C4-2B (cell line): ENCODE measurements around the gene AK4.

Experiments
- H3K27ac ChIP-seq: fragments of 450-650 bp; 2 replicates; pipeline ENCODE4 v1.5.1; 2017
- ZFX ChIP-seq: fragments of 450-650 bp; IDR thresholded peaks from 2 replicates; pipeline ENCODE4 v1.6.1; 2017
- TF ChIP-seq, protein P1 (sequence below): fragments of 450-650 bp; conservative IDR thresholded peaks from 2 replicates; pipeline ENCODE4 v1.5.1; 2017; ENCODE audit warnings: mild to moderate bottlenecking

Gene AK4

DNA sequence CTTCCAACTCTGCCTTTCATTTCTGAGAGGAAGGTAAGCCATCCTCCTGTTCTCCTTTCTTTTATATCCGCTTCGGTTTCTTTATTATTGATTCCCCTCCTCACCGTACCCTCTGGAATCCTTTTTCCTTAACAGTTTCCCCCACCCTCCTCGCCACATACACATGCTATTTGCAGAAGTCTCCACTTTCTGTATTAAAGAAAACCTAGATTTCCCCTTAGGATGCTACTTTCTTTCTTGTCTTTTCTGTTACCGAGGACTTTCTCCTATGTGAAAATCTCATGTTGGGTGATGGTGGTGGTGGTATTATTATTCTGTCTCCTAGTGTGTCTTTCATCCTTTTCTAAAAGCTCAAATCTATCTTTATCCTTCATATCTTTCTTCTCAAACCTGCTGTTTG lies 62.3 kb downstream of the AK4 start:
- no peak overlapping the region for H3K27ac ChIP-seq
- TF ChIP-seq ZFX = no peak
- TF ChIP-seq, protein P1, sequence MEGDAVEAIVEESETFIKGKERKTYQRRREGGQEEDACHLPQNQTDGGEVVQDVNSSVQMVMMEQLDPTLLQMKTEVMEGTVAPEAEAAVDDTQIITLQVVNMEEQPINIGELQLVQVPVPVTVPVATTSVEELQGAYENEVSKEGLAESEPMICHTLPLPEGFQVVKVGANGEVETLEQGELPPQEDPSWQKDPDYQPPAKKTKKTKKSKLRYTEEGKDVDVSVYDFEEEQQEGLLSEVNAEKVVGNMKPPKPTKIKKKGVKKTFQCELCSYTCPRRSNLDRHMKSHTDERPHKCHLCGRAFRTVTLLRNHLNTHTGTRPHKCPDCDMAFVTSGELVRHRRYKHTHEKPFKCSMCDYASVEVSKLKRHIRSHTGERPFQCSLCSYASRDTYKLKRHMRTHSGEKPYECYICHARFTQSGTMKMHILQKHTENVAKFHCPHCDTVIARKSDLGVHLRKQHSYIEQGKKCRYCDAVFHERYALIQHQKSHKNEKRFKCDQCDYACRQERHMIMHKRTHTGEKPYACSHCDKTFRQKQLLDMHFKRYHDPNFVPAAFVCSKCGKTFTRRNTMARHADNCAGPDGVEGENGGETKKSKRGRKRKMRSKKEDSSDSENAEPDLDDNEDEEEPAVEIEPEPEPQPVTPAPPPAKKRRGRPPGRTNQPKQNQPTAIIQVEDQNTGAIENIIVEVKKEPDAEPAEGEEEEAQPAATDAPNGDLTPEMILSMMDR = no peak

DNA sequence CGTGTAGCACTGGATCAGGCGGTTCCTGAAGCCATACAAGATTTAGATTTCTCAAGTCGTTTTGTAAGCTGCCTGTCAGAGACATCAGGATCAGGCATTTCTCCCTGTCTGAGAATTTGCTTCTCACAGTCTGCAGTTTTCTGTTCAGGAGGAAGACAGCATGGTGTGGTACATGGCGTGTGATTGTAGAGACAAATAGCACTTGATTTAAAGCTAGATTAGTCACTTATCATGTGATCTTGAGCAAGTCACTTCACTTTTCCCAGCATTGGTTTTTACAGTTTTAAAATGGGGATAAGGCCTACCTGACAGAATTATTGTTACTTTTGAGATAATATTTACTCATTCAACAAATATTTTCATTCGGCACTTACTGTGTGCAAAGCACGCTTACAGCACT lies 63.3 kb downstream of the AK4 start:
- H3K27ac ChIP-seq = no peak overlapping the region
- TF ChIP-seq ZFX = no peak
- TF ChIP-seq, protein P1 = no peak

DNA sequence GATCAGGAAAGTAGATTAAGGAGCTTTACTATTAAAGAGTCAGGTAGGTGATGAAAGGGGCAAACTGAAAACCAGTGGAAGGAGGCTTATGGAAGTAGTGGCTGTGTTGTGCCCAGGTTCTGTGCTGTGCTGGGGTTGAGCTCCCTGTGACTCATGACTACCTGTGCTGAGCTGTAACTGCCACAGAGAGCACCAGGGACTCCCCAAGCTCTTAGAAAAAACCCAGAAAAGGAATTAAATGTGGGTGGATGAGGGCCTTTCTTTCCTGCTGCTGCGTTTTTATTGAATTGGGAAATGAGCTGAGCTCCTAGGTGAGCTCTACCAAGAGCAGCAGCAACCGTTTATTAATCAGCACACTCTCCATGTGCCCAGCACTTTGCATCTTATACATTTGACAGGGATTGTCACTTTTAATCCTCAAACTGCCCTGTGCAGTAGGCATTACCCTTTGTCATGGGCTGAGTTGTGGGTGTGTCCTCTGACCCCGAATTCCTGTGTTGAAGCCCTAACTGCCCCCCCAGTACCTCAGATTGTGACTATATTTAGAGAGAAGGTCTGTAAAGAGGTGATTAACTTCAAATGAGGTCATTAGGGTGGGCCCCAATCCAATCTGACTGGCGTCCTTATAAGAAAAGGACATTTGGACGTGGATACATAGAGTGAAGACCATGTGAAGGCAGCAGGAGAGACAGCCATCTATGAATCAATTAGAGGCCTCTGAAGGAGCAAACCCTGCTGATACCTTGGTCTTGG lies 65.4 kb downstream of the AK4 start:
- no peak overlapping the region for H3K27ac ChIP-seq
- no peak for TF ChIP-seq ZFX
- TF ChIP-seq, protein P1 = no peak

DNA sequence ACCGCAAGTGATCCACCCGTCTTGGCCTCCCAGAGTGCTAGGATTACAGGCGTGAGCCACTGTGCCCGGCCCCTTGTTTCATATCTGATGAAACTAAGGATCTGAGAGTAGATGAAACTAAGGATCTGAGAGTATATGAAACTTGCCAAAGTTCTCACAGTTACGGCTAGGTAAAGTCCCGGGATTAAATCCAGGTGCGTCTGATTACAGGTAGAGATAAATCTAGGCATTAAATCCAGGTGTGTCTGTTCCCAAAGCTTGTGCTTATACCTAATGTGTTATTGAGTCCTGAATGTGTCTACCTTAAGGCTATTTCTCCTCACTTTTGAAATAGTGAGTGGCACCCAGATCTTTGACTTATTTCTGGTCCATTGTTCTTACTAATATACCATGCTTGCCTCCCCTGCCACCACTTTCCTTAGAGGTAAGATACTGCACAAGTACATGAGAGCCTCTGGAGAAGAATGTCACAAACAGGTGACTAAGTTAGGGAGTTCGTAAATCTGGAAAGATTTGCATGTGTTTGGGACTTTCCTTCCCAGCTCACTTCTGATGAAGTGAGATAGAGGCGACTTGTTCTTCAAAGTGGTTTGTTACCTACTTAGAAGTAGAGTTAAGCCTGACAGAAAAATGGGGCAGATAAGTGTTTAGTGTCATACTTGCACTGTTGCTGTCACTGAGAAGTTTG lies 66.5 kb downstream of the AK4 start:
- TF ChIP-seq, protein P1 = no peak
- no peak for TF ChIP-seq ZFX
- no peak overlapping the region for H3K27ac ChIP-seq

DNA sequence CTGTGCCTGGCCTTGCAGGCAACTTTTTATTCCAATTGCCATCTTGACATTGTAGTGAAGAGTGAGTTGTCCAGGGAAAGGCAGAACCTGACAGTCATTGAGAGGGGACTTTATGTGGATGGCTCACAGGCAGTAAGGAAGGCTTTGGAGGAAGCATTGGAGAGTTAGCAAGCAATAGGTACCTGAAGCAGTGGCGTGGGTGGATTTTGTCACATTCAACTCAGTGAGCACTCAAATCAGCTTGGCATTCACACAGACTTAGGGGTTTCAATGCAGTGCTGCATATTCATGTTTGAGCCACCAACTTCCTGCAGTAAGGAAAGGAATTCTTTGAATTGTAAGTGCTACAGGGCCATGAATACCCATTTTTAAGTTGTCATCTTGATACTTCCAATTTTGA lies 69.0 kb downstream of the AK4 start:
- TF ChIP-seq ZFX = no peak
- TF ChIP-seq, protein P1 = no peak
- H3K27ac ChIP-seq = no peak overlapping the region

DNA sequence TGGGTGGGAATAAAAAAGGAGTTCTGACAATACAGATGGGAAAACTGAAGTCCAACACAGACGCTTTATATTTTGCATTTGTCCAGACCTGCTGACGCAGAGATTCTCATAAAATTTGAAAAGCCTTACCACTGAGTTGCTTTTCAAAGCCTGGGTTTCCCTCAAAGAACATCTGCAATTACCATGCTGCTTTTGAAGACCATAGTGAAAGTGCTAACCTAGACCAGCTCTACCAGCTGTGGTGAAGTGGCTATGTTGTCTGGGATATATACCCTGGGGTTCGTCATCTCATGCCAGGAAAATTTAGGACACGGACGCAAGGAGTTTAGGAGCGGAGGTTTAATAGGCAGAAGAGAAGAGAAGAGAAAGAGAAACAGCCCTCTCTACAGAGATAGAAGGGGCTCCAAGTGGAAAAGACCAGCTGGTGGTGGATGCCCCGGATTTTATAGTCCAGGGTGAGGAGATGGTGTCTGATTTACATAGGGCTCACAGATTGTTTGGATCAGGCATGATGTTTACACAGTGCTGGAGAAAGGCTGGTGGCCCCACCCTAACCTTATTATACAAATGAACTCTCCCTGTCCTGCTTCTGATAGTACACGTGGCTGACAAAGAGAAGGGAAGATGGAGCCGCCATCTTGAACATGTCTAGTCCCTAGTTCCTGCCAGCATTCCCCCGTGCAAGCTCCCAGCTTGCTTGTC lies 73.8 kb downstream of the AK4 start:
- H3K27ac ChIP-seq = no peak overlapping the region
- TF ChIP-seq ZFX = no peak
- TF ChIP-seq, protein P1 = no peak

DNA sequence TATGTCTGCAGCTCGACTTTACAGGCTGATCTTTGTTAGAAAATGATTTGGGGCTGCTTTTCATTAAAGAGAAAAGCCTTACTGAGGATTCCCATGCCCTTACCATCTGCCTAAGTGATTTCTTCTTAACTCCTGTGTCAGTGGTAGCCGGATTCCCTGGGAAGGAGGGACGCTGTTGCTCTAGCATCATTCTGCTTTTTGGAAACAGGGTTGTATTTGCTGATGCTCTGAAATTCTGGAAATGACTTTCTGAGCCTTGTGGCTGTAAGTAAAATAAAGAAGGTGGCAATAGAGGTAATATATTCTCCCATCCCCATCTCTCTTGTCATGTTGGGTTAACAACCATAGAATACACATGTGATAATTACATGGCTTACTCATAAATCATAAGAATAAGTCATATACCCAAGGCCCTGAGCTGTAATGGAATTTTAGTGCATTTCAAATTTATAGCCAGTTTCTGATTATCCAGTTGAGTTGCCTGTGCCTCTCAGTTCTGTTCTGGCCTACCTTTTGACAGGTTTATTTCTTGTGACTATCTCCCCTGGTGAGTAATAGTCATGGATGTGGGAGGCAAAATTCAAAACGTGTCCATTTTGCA lies 74.4 kb downstream of the AK4 start:
- TF ChIP-seq, protein P1 = no peak
- no peak for TF ChIP-seq ZFX

More for the DNA sequence above, 74.4 kb downstream of the AK4 start:
- no peak overlapping the region for H3K27ac ChIP-seq
